Heart left ventricle (tissue), 16 donors: ENCODE data around the gene TRAPPC10. TPM values are rescaled to one million over a fixed set of nuclear protein-coding genes. Genes with fewer than 3 reads are reported as not detected.

ENCODE experiments used
- ATAC-seq, 4 donors: fragments of 200-7000 bp; cut with Tn5 transposase; one replicate each; pipeline ENCODE4 v1.9.1; 2020 to 2022; ENCODE audit warnings: moderate library complexity in 4 of 4, mild to moderate bottlenecking in 3 of 4, moderate number of reproducible peaks in 1 of 4
- DNase-seq, 5 donors: peaks; one replicate each; pipeline ENCODE4 v3.0.0-alpha.2; 2020
- H3K27ac ChIP-seq, 12 donors: fragments of 200-600 bp; sonication (generic) in 4 of 12; one replicate each; pipeline versions ENCODE4 v1.5.0 to v1.8.0; 2016 to 2022; ENCODE audit warnings: mild to moderate bottlenecking in 2 of 12
- H3K27me3 ChIP-seq, 9 donors: fragments of 200-600 bp; sonication (generic) in 2 of 9; one replicate each; pipeline versions ENCODE4 v1.5.1 to v1.8.0; 2016 to 2022; ENCODE audit warnings: mild to moderate bottlenecking in 3 of 9
- H3K36me3 ChIP-seq, 9 donors: fragments of 200-600 bp; sonication (generic) in 2 of 9; one replicate each; pipeline versions ENCODE4 v1.5.0 to v1.8.0; 2018 to 2022; ENCODE audit warnings: mild to moderate bottlenecking in 2 of 9
- H3K4me1 ChIP-seq, 12 donors: fragments of 200-600 bp; sonication (generic) in 4 of 12; one replicate each; pipeline versions ENCODE4 v1.5.0 to v1.8.0; 2016 to 2022; ENCODE audit warnings: mild to moderate bottlenecking in 3 of 12
- H3K4me3 ChIP-seq, 12 donors: fragments of 200-600 bp; sonication (generic) in 4 of 12; one replicate each; pipeline versions ENCODE4 v1.5.0 to v1.8.0; 2017 to 2022; ENCODE audit warnings: mild to moderate bottlenecking in 9 of 12, moderate library complexity in 4 of 12
- H3K9me3 ChIP-seq, 12 donors: fragments of 200-600 bp; sonication (generic) in 4 of 12; one replicate each; pipeline versions ENCODE4 v1.5.0 to v1.8.0; 2016 to 2022; ENCODE audit warnings: mild to moderate bottlenecking in 1 of 12
- POLR2A ChIP-seq, 2 donors: fragments of 450-650 bp; IDR thresholded peaks; one replicate each; pipeline ENCODE4 v1.6.1; 2017; ENCODE audit warnings: antibody characterized with exemption in 2 of 2, mild to moderate bottlenecking in 2 of 2, moderate library complexity in 2 of 2
- WGBS, 4 donors: extraction: QIAGEN DNeasy Blood & Tissue Kit in 2 of 4; methylation state at CpG; one replicate each; pipeline versions ENCODE4 v1.1.5 to v1.1.7; 2013 to 2018; 5-methylcytosine and 5-hydroxymethylcytosine counted together
- intact Hi-C, 10 donors: fragments of 100-400 bp; cut with DNase I; formaldehyde crosslinking; loops; one replicate each; pipeline versions ENCODE4 v1.11.1 to v1.14.2; 2022
- polyA plus RNA-seq, 2 donors: library from polyadenylated mRNA; stranded (reverse); fragments of 200-250 nt; gene quantifications; one replicate each; pipeline ENCODE4 v1.2.3, GENCODE V29; 2013
- total RNA-seq, 9 donors: library from RNA; depleted of rRNA in 2 of 9; stranded (reverse); fragments of >200 nt in 2 of 9; fragmentation: NEBNext Ultra II Directional in 3 of 9; extraction: Animal tissue kit (Norgen Biotek cat#: 25700) in 3 of 9; gene quantifications; one replicate each; pipeline versions ENCODE4 v1.1.0 to v1.2.4, GENCODE V29; 2016 to 2023
- TF ChIP-seq, protein P1 (sequence below), 12 donors: fragments of 200-600 bp; sonication (generic) in 4 of 12; IDR thresholded peaks; one replicate each; pipeline versions ENCODE4 v1.5.0 to v1.8.0; 2018 to 2022; ENCODE audit warnings: antibody characterized with exemption in 12 of 12, mild to moderate bottlenecking in 5 of 12
- donor health status: ischemic (EF 13 %, LVEDD 7.1; RV severe dilation, severe dysfunction).
- donor health status: healthy with polysubstance abuse.
- donor health status: DM: no; HTN: yes; CAD: no.
- donor health status: DM: no; HTN: no; CAD: no.
- donor health status: ischemic (EF 25% LVEDD 6.9; RV normal size, moderate dysfunction).
- donor health status: ischemic (EF 25% LVEDD 5.7; RV mildly dilated, moderate dysfunction).
- donor health status: healthy.
- donor health status: DM: yes; HTN: yes; CAD: no.
- donor health status: ischemic (EF 35%, LVEDD 5.7; RV mildly dilated, moderate dysfunction).
- donor health status: nonischemic (EF 11% LVEDD 7.7; RV severe dilation, severe dysfunction).
- donor health status: DM: yes; HTN: yes; CAD: no.
- donor health status: PGD.
- donor health status: ischemic (EF 29% LVEDD 5.4; RV normal size, mild dysfunction).
- donor health status: nonischemic (EF 23%, LVEDD 6.1; RV moderate dilation, normal function).

Gene TRAPPC10
- total and polyA plus RNA-seq, 11 donors: 5.6 to 32.0 (median 22.1) TPM

DNA sequence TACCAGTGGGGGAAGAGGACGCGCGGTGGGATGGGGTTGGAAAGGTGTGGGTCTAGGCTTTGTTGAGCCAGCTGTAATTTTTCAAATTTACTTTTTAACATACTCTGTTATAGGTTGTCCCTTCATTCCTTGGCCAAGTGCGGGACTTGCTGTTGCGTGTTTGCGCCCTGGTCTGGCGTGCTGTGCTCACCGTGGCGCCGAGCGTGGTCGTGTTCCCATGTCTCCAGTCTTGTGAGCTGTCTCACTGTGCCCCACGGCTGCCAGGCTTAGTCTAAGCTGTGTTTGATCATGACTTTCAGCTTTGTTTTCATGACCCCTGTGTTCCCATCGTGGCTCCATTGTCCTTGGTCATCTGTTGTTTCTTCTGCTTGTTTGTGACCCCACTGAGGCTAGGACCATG lies 26.0 kb downstream of the TRAPPC10 start:
- DNase-seq: no peak
- peaks cover 0 to 88% (median 71%) of the 10 kb centered on the region in 9 donors for H3K36me3 ChIP-seq
- 94 to 95% (median 95%) methylated on average over 14 of the region's 14 CpGs for WGBS, 4 donors
- no peak for TF ChIP-seq POLR2A (IDR thresholded peaks at IDR 0.05)
- TF ChIP-seq, protein P1, sequence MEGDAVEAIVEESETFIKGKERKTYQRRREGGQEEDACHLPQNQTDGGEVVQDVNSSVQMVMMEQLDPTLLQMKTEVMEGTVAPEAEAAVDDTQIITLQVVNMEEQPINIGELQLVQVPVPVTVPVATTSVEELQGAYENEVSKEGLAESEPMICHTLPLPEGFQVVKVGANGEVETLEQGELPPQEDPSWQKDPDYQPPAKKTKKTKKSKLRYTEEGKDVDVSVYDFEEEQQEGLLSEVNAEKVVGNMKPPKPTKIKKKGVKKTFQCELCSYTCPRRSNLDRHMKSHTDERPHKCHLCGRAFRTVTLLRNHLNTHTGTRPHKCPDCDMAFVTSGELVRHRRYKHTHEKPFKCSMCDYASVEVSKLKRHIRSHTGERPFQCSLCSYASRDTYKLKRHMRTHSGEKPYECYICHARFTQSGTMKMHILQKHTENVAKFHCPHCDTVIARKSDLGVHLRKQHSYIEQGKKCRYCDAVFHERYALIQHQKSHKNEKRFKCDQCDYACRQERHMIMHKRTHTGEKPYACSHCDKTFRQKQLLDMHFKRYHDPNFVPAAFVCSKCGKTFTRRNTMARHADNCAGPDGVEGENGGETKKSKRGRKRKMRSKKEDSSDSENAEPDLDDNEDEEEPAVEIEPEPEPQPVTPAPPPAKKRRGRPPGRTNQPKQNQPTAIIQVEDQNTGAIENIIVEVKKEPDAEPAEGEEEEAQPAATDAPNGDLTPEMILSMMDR (IDR thresholded peaks at IDR 0.05): no peak
- H3K4me3 ChIP-seq: no peak overlapping the region
- H3K9me3 ChIP-seq: no peaks in the 10 kb centered on the region
- H3K27me3 ChIP-seq: no peaks in the 10 kb centered on the region
- no peaks in the 10 kb centered on the region for H3K4me1 ChIP-seq
- no peak overlapping the region for H3K27ac ChIP-seq
- no peak for ATAC-seq
- intact Hi-C loops: loop anchor here in 1 of 10 donors (1.0 kb wide), 1 partner anchor 48 kb away; no protein-coding TSS in a partner anchor

DNA sequence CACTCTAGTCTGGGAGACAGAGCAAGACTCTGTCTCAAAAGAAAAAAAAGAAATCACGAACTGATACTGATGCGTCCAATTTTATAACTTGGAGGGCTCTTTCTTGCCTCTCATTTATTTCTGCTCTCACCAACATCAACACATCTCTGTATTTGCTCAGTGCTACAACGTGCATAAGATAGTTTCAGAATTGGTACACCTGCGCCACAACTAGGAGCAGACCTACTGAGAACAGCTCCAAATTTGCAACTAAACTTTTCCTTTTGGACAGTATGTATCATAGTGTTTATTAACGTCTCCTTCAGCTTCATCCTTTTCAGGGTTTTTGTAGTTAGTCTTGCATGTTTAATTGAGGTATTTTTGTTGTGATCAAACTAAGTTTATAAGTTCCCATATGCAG lies 27.7 kb downstream of the TRAPPC10 start:
- Histone ChIP-seq H3K36me3 (peaks cover 0 to 72% (median 56%) of the 10 kb centered on the region in 9 donors), H3K4me3 (no peak overlapping the region), H3K4me1 (no peaks in the 10 kb centered on the region), H3K9me3 (no peaks in the 10 kb centered on the region), H3K27me3 (no peaks in the 10 kb centered on the region), H3K27ac (no peak overlapping the region)
- TF ChIP-seq, protein P1 (IDR thresholded peaks at IDR 0.05): no peak
- no peak for TF ChIP-seq POLR2A (IDR thresholded peaks at IDR 0.05)
- WGBS, 4 donors: 86 to 90% (median 88%) methylated on average over 5 of the region's 5 CpGs
- ATAC-seq (no peak), DNase-seq (no peak)
- intact Hi-C loops: no loop called here

DNA sequence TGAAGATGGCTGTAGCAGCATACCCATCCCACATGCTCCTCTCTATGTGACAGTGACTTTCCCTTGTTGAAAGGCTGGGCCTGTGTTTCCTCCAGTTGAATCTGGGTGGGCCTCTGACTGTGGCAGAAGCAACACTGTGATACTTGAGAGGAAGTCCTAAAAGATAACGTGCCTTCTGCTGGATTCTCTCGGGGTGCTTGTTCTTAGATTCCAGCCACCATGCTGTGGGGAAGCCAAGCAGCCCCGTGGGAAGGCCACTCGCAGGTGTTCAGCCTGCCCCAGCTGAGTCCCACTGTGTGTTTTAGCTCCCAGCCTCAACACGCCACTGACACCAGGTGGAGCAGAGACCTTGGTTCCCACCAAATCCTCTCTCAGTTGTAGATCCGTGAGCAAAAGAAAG lies 31.5 kb downstream of the TRAPPC10 start:
- H3K27ac ChIP-seq: no peak overlapping the region
- TF ChIP-seq POLR2A (IDR thresholded peaks at IDR 0.05): no peak
- TF ChIP-seq, protein P1 (IDR thresholded peaks at IDR 0.05): no peak
- peaks cover 0 to 64% (median 30%) of the 10 kb centered on the region in 9 donors for H3K36me3 ChIP-seq
- no peaks in the 10 kb centered on the region for H3K27me3 ChIP-seq
- intact Hi-C loops: no loop called here
- no peak overlapping the region for H3K4me3 ChIP-seq
- WGBS, 4 donors: 68 to 80% (median 75%) methylated on average over 6 of the region's 6 CpGs
- ATAC-seq (no peak), DNase-seq (no peak)
- H3K9me3 ChIP-seq: no peaks in the 10 kb centered on the region
- no peaks in the 10 kb centered on the region for H3K4me1 ChIP-seq

DNA sequence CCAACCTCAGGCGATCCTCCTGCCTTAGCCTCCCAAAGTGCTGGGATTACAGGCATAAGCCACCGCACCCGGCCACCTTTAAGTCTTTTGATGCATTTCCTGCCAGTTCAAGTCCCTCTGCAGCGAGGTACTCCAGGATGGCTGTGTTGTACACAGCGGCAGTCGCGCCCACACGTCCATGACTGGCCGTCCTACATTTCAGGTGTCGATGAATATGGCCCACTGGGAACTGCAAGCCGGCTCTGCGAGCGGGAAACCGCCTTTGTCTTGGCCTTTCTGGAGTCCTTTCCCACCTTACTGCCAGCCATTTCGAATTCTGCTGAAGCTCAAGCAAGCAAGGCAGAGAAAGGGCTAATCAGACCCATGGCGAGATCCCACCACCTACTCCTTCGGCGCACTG lies 34.6 kb downstream of the TRAPPC10 start:
- H3K9me3 ChIP-seq: no peaks in the 10 kb centered on the region
- 96 to 97% (median 96%) methylated on average over 18 of the region's 18 CpGs for WGBS, 4 donors
- TF ChIP-seq, protein P1 (IDR thresholded peaks at IDR 0.05): no peak
- no peak for TF ChIP-seq POLR2A (IDR thresholded peaks at IDR 0.05)
- peaks cover 0 to 25% (median 13%) of the 10 kb centered on the region in 12 donors for H3K4me1 ChIP-seq
- DNase-seq: no peak
- no peaks in the 10 kb centered on the region for H3K27me3 ChIP-seq
- intact Hi-C loops: no loop called here
- H3K36me3 ChIP-seq: peaks cover 0 to 65% (median 9%) of the 10 kb centered on the region in 9 donors
- no peak overlapping the region for H3K4me3 ChIP-seq
- no peak for ATAC-seq
- H3K27ac ChIP-seq: no peak overlapping the region
